Measurements from ENCODE around the gene DNASE2. TPM values are rescaled to one million over a fixed set of nuclear protein-coding genes. Genes with fewer than 3 reads are reported as not detected.

The DNASE2 gene
- total RNA-seq, 1 experiment from 2014 or later: 38.4 TPM

DNA sequence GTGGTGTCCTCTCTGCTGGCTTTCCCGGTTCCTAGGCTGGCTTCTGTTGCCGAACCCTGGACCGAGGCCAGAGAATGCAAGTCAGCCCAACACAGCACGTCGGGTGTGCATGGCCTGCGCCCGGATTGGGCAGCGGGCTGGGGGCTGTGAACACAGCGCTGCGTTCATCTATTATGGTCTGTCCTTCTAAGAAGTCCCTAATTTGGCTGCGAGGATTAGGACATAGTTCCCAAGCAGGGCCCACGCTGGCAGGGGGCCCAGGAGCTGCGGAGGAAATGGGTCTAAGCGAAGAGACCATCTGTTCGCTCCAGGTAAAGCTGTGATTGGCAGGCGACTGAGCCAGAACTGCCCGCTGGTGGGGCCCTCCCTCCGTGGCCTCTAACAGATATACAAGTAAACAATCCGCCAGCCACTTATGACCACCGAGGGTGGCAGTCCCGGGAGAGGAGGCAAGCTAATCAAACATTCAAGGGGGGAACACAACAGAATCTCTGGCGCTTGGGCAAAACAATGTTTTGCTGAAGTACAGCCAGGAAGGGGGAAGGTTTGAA is 31.8 kb upstream of the DNASE2 start:
- no peak for DNase-seq
- TF ChIP-seq, protein P1, sequence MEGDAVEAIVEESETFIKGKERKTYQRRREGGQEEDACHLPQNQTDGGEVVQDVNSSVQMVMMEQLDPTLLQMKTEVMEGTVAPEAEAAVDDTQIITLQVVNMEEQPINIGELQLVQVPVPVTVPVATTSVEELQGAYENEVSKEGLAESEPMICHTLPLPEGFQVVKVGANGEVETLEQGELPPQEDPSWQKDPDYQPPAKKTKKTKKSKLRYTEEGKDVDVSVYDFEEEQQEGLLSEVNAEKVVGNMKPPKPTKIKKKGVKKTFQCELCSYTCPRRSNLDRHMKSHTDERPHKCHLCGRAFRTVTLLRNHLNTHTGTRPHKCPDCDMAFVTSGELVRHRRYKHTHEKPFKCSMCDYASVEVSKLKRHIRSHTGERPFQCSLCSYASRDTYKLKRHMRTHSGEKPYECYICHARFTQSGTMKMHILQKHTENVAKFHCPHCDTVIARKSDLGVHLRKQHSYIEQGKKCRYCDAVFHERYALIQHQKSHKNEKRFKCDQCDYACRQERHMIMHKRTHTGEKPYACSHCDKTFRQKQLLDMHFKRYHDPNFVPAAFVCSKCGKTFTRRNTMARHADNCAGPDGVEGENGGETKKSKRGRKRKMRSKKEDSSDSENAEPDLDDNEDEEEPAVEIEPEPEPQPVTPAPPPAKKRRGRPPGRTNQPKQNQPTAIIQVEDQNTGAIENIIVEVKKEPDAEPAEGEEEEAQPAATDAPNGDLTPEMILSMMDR (IDR thresholded peaks at IDR 0.05; ENCODE audit: unreplicated experiment): no peak
- CTCF ChIA-PET: no interaction called here
- intact Hi-C loops (cut with micrococcal nuclease; ENCODE audit: unreplicated experiment): no loop called here
- Mint-ChIP-seq H3K4me3 (ENCODE audit: low read depth, unreplicated experiment) (no peak overlapping the region), H3K4me1 (ENCODE audit: low read depth, unreplicated experiment) (no peaks in the 10 kb centered on the region), H3K9me3 (ENCODE audit: low read depth, unreplicated experiment) (no peaks in the 10 kb centered on the region), H3K36me3 (ENCODE audit: insufficient read depth, unreplicated experiment) (peaks cover 9% of the 10 kb centered on the region), H3K27ac (ENCODE audit: unreplicated experiment) (no peak overlapping the region), H3K27me3 (ENCODE audit: unreplicated experiment) (no peaks in the 10 kb centered on the region)
- BruUV-seq (replicated peaks): no TSS peak

DNA sequence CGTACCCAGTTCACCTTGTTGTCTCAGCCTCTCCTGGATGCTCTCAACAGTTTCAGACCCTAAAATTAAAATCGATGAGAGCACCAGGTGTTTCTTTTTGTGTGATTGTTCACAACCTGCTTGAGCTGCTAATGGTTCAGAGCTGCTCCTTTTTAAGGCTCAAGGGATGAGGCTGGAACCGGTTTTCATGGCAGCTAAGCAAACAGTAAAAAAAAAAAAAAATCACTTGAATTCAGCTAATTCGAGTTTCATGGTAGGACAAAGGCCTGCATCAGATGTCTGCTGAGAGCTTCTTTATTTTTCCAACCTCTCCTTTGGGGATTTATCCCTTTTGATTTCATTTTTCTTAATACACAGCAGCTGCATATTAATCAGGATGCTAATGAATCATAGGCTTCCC is 31.3 kb upstream of the DNASE2 start:
- Mint-ChIP-seq H3K9me3 (ENCODE audit: low read depth, unreplicated experiment) (no peaks in the 10 kb centered on the region), H3K27ac (ENCODE audit: unreplicated experiment) (no peak overlapping the region), H3K4me3 (ENCODE audit: low read depth, unreplicated experiment) (no peak overlapping the region), H3K36me3 (ENCODE audit: insufficient read depth, unreplicated experiment) (peaks cover 4% of the 10 kb centered on the region), H3K4me1 (ENCODE audit: low read depth, unreplicated experiment) (no peaks in the 10 kb centered on the region), H3K27me3 (ENCODE audit: unreplicated experiment) (no peaks in the 10 kb centered on the region)
- intact Hi-C loops (cut with micrococcal nuclease; ENCODE audit: unreplicated experiment): no loop called here
- CTCF ChIA-PET: no interaction called here
- TF ChIP-seq, protein P1 (IDR thresholded peaks at IDR 0.05; ENCODE audit: unreplicated experiment): no peak
- DNase-seq: no peak
- no TSS peak for BruUV-seq (replicated peaks)

DNA sequence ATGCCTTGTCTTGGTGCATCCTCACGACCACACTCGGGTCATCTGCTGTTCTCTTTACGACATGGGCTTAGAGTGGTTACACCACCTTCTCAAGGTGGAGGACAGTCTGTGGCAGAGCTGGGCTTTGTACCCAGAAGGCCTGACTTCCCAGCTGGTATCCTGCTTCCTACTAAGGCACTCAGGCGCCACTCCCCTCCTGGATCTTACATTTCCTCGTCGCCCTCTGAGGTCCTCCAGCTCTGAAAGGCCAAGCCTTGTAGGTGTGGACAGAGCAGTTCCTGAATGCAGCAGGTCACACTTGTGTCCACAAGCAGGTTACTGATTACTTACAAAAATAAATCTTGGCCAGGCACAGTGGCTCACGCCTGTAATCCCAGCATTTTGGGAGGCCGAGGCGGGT is 25.9 kb upstream of the DNASE2 start:
- Mint-ChIP-seq H3K4me3 (ENCODE audit: low read depth, unreplicated experiment) (no peak overlapping the region), H3K27ac (ENCODE audit: unreplicated experiment) (no peak overlapping the region), H3K36me3 (ENCODE audit: insufficient read depth, unreplicated experiment) (no peaks in the 10 kb centered on the region), H3K4me1 (ENCODE audit: low read depth, unreplicated experiment) (peaks cover 7% of the 10 kb centered on the region), H3K9me3 (ENCODE audit: low read depth, unreplicated experiment) (no peaks in the 10 kb centered on the region), H3K27me3 (ENCODE audit: unreplicated experiment) (no peaks in the 10 kb centered on the region)
- CTCF ChIA-PET: interaction anchor here (0.6 kb wide), 1 partner anchor 289 kb away, joined by 3 read pairs; no protein-coding TSS in a partner anchor
- intact Hi-C loops (cut with micrococcal nuclease; ENCODE audit: unreplicated experiment): no loop called here
- TF ChIP-seq, protein P1 (IDR thresholded peaks at IDR 0.05; ENCODE audit: unreplicated experiment): no peak
- DNase-seq: peak; percentile 31
- no TSS peak for BruUV-seq (replicated peaks)

DNA sequence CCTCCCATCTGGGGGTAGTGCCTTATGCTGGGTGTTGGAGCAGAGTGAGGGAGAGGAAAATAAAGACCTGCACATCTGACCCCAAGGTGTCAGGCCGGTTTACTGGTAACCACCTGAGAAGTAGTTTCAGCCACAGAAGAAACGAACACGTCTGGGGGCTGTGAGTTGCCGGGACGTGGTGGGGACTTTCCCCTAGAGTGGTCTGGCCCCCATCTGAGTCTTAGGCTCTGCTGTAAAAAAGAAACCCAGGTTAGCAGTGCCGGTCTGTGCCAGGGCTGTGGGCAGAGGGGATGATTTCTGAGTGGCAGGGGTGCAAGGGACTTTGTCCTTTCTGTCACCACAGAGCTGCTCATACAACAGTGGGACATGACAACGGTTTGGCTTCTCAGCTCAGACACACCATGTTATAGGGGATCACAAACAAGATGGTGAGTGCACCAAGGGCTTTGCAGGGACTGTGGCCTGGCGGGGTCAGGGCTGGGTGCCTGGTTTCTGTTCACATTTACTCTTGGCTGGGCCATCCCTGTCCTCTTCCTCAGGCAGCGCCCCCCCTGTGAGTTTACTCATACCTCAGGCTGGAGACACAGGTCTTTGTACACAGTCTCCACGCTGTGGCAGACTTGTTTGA is 18.8 kb upstream of the DNASE2 start:
- no peaks in the 10 kb centered on the region for H3K4me1 Mint-ChIP-seq (ENCODE audit: low read depth, unreplicated experiment)
- no peaks in the 10 kb centered on the region for H3K27me3 Mint-ChIP-seq (ENCODE audit: unreplicated experiment)
- H3K9me3 Mint-ChIP-seq (ENCODE audit: low read depth, unreplicated experiment): no peaks in the 10 kb centered on the region
- DNase-seq: no peak
- TF ChIP-seq, protein P1 (IDR thresholded peaks at IDR 0.05; ENCODE audit: unreplicated experiment): no peak
- BruUV-seq (replicated peaks): no TSS peak
- H3K27ac Mint-ChIP-seq (ENCODE audit: unreplicated experiment): no peak overlapping the region
- CTCF ChIA-PET: no interaction called here
- intact Hi-C loops (cut with micrococcal nuclease; ENCODE audit: unreplicated experiment): no loop called here
- peaks cover 5% of the 10 kb centered on the region for H3K36me3 Mint-ChIP-seq (ENCODE audit: insufficient read depth, unreplicated experiment)
- H3K4me3 Mint-ChIP-seq (ENCODE audit: low read depth, unreplicated experiment): no peak overlapping the region
